Endothelial cell (in vitro differentiated cells): ENCODE results near the gene TUFT1. TPM values are rescaled to one million over a fixed set of nuclear protein-coding genes. Genes with fewer than 3 reads are reported as not detected.

Source experiments
- DNase-seq: peaks from one replicate; pipeline ENCODE4 v3.0.0; 2021; ENCODE audit warnings: low spot score
- H3K27ac Mint-ChIP-seq: one replicate; pipeline ENCODE4 v1.8.0; 2021; ENCODE audit warnings: mixed read lengths, inconsistent platforms; ENCODE audit not compliant: unreplicated experiment
- H3K27me3 Mint-ChIP-seq: one replicate; pipeline ENCODE4 v1.8.0; 2021; ENCODE audit warnings: mild to moderate bottlenecking, moderate library complexity, mixed read lengths, inconsistent platforms; ENCODE audit not compliant: unreplicated experiment
- H3K36me3 Mint-ChIP-seq: one replicate; pipeline ENCODE4 v1.8.0; 2021; ENCODE audit warnings: mild to moderate bottlenecking, low read depth, mixed read lengths, inconsistent platforms; ENCODE audit not compliant: unreplicated experiment
- H3K4me1 Mint-ChIP-seq: one replicate; pipeline ENCODE4 v1.8.0; 2021; ENCODE audit warnings: mild to moderate bottlenecking, mixed read lengths, inconsistent platforms; ENCODE audit not compliant: unreplicated experiment
- H3K4me3 Mint-ChIP-seq: one replicate; pipeline ENCODE4 v1.8.0; 2021; ENCODE audit warnings: mild to moderate bottlenecking, mixed read lengths, inconsistent platforms; ENCODE audit not compliant: unreplicated experiment
- H3K9me3 Mint-ChIP-seq: one replicate; pipeline ENCODE4 v1.8.0; 2021; ENCODE audit warnings: mixed read lengths, inconsistent platforms; ENCODE audit not compliant: unreplicated experiment
- total RNA-seq: library from RNA; stranded (reverse); fragmentation: NEBNext Ultra II Directional; extraction: Animal tissue kit (Norgen Biotek cat#: 25700); gene quantifications from one replicate; pipeline ENCODE4 v1.2.1, GENCODE V29; 2021; ENCODE audit not compliant: unreplicated experiment
- TF ChIP-seq, protein P1 (sequence below): fragments of 200-600 bp; sonication (generic); IDR thresholded peaks from one replicate; pipeline ENCODE4 v1.5.0; 2021; ENCODE audit warnings: antibody characterized with exemption; ENCODE audit not compliant: unreplicated experiment

Gene TUFT1
- total RNA-seq, 1 donor from 2014 or later: 11.2 TPM

DNA sequence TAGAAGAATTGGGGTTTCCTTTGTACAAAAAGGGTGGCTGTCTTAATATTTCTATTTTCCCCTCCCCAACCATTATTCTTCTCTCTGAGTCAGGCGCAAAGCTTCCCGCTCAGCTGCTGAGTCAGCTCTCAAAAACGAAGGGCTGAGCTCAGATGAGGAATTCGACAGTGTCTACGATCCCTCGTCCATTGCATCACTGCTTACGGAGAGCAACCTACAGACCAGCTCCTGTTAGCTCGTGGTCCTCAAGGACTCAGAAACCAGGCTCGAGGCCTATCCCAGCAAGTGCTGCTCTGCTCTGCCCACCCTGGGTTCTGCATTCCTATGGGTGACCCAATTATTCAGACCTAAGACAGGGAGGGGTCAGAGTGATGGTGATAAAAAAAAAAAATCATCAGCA lies 3.0 kb upstream of the TUFT1 start:
- no peak overlapping the region for H3K27ac Mint-ChIP-seq
- DNase-seq: no peak

DNA sequence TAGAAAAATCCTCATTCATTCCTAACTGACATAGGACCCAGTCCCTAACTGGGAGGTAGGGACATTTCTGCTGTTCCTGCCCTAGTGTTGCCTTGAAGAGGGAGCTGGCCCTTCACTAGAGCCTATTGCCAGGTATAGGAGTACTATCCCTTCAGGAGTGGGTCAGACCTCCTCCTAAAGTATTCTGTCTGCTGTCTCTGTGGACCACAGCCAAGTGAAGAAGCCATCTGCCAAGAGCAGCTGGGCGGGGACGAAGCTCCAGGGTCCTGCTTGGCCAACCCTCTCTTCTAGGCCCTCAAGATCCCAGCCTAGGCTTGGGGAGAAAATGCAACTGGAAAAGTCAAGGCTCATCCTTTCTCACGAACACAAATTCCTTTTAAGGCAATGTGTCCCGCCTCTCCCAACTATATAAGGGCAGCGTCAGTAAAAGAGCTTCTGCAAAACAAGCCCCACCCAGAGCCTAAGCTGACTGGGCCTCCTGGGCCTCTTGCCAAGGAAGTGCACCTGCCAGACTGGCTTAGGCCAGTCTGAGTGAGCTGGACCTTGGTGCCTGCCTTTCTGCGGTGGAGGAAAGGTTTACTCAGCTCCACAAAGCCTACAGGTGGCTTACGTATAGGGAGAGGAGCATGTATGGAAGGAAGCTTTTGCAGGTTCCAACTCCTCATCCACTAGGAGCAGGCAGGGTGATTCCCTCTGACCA lies 638 bp upstream of the TUFT1 start:
- no peak for DNase-seq
- H3K4me3 Mint-ChIP-seq: peak overlapping the region; percentile 69
- no peak overlapping the region for H3K27ac Mint-ChIP-seq
- H3K9me3 Mint-ChIP-seq: no peaks in the 10 kb centered on the region
- TF ChIP-seq, protein P1, sequence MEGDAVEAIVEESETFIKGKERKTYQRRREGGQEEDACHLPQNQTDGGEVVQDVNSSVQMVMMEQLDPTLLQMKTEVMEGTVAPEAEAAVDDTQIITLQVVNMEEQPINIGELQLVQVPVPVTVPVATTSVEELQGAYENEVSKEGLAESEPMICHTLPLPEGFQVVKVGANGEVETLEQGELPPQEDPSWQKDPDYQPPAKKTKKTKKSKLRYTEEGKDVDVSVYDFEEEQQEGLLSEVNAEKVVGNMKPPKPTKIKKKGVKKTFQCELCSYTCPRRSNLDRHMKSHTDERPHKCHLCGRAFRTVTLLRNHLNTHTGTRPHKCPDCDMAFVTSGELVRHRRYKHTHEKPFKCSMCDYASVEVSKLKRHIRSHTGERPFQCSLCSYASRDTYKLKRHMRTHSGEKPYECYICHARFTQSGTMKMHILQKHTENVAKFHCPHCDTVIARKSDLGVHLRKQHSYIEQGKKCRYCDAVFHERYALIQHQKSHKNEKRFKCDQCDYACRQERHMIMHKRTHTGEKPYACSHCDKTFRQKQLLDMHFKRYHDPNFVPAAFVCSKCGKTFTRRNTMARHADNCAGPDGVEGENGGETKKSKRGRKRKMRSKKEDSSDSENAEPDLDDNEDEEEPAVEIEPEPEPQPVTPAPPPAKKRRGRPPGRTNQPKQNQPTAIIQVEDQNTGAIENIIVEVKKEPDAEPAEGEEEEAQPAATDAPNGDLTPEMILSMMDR: no peak
- H3K4me1 Mint-ChIP-seq: peaks cover 11% of the 10 kb centered on the region
- H3K36me3 Mint-ChIP-seq: peaks cover 14% of the 10 kb centered on the region
- H3K27me3 Mint-ChIP-seq: peaks cover 2% of the 10 kb centered on the region

More for the DNA sequence above, 3.0 kb upstream of the TUFT1 start:
- Mint-ChIP-seq H3K27me3 (peaks cover 2% of the 10 kb centered on the region), H3K9me3 (no peaks in the 10 kb centered on the region), H3K36me3 (peaks cover 15% of the 10 kb centered on the region), H3K4me3 (no peak overlapping the region), H3K4me1 (peaks cover 7% of the 10 kb centered on the region)
- TF ChIP-seq, protein P1: no peak

DNA sequence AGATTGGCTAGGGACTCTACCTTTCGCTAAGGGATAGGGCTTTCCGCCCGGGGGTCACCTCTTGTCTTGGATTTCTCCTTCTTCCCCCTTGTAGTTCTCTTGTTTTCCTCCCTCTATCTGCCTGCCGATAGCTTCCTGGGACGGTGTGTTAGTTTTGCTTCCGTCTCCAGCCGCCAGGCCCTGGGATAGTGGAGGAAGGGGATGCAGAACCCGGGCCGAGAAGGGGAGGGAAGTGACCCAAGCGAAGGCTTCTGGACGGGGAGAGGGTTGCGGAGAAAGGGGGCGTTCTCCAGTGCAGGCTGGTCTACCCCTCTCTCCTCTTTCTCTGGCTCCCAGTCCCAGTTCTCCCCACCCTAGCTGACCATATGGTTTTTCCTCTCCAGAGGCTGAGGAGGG lies 871 bp downstream of the TUFT1 start:
- Mint-ChIP-seq H3K27ac (peak overlapping the region; percentile 78), H3K9me3 (no peaks in the 10 kb centered on the region), H3K27me3 (peaks cover 2% of the 10 kb centered on the region), H3K4me1 (peaks cover 11% of the 10 kb centered on the region), H3K4me3 (peak overlapping the region; percentile 98), H3K36me3 (peaks cover 11% of the 10 kb centered on the region)
- peak; percentile 39 for DNase-seq
- TF ChIP-seq, protein P1: no peak

DNA sequence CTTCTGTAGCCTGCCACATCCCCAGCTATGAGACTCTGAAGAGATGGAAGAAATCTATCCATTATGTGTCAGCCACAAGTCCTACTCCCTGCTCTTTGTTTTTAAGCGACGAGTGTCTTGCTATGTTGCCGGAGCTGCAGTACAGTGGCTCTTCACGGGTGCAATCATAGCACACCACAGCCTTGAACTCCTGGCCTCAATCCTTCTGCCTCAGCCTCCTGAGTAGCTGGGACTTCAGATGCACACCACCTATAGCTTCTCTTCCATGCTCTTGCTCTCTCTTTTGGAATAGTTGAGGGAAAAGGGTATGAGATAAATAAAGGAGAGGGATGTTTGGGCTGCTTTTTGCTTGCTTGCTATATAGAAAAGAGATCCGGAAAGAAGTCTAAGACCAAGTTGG lies 1.6 kb downstream of the TUFT1 start:
- Mint-ChIP-seq H3K4me3 (peak overlapping the region; percentile 98), H3K27me3 (peaks cover 2% of the 10 kb centered on the region), H3K9me3 (no peaks in the 10 kb centered on the region), H3K36me3 (peaks cover 5% of the 10 kb centered on the region), H3K27ac (no peak overlapping the region), H3K4me1 (peaks cover 16% of the 10 kb centered on the region)
- DNase-seq: no peak
- TF ChIP-seq, protein P1: no peak

DNA sequence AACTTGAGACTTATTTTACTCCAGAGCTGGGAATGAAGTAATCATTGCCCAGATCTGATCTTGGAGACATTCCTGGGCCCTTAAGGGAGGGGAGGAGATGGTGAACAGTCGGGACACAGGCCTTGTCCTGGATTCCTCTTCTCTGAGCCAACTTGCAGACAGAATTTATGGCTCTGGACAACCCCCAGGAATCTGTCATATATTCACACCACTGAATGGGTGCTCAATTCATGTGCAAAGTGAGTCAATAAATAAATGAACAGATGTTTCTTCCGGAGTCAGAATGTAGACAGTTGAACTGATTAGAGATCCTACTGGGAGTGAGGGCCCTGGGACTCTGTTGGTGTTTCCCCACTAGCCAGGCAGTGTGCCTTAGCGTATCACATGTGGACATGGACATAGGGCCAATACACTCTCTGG lies 2.6 kb downstream of the TUFT1 start:
- DNase-seq: no peak
- peaks cover 3% of the 10 kb centered on the region for H3K36me3 Mint-ChIP-seq

More for the DNA sequence above, 2.6 kb downstream of the TUFT1 start:
- Mint-ChIP-seq H3K9me3 (no peaks in the 10 kb centered on the region), H3K27ac (peak overlapping the region; percentile 53), H3K27me3 (peaks cover 2% of the 10 kb centered on the region), H3K4me1 (peaks cover 25% of the 10 kb centered on the region), H3K4me3 (no peak overlapping the region)
- TF ChIP-seq, protein P1: no peak
